HCT116 (cell line): ENCODE data around the gene CCDC74B.

Experiments used
- POLR2A ChIP-seq: IDR thresholded peaks from 2 replicates; pipeline ENCODE4 v1.7.0; 2011; ENCODE audit warnings: borderline replicate concordance; ENCODE audit not compliant: insufficient read depth, insufficient read length; ENCODE audit errors: extremely low read depth
- SIN3A ChIP-seq: IDR thresholded peaks from 2 replicates; pipeline ENCODE4 v1.6.1; 2012; ENCODE audit warnings: low read depth
- YY1 ChIP-seq: IDR thresholded peaks from 2 replicates; pipeline ENCODE4 v1.6.1; 2011; ENCODE audit warnings: low read length, low read depth, moderate library complexity, mild to moderate bottlenecking; ENCODE audit not compliant: insufficient replicate concordance; ENCODE audit errors: extremely low read depth
- TF ChIP-seq, protein P1 (sequence below): IDR thresholded peaks from 2 replicates; pipeline ENCODE4 v1.6.1; 2011; ENCODE audit warnings: mild to moderate bottlenecking, low read length, moderate library complexity; ENCODE audit not compliant: insufficient replicate concordance; ENCODE audit errors: extremely low read depth

DNA sequence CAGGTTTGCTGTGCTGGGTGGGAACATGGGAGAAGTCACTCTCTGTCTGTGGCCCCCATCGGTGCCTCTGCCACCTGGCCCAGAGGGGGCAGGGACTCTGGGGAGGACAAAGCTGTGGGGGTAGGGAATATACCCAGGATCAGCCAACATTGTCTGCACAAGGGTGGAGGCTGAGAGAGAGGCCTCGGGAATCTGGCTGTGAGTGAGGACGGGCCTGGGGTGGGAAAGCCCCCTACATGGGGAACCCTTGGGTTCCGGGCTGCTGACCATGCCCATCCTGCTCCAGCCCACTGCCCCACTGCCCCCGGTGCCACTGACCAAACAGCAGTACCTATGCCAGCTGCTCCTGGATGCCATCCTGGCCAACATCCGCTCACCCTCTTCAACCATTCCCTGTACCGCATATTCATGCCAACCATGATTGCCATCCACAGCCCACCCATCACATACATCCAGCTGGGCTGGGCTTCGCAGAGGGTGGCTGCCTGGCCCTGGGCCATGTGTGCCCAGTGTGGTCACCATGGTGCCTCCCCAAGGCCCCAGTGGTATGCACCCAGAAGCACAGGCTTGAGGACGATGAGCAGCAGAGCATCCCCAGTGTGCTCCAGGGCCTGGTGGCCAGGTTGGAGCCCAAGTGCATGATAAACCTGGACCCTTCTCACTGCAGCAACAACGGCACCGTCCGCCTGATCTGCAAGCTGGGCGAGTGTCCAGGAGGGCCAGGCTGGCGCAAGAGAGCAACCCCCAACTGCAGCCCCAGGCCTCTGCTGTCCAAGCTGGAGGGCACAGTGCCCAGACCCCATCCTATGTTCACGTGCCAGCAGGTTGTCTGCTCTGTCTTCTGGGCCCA is 9.0 kb downstream of the CCDC74B start:
- TF ChIP-seq SIN3A (no peak), YY1 (no peak), POLR2A (no peak)
- TF ChIP-seq, protein P1, sequence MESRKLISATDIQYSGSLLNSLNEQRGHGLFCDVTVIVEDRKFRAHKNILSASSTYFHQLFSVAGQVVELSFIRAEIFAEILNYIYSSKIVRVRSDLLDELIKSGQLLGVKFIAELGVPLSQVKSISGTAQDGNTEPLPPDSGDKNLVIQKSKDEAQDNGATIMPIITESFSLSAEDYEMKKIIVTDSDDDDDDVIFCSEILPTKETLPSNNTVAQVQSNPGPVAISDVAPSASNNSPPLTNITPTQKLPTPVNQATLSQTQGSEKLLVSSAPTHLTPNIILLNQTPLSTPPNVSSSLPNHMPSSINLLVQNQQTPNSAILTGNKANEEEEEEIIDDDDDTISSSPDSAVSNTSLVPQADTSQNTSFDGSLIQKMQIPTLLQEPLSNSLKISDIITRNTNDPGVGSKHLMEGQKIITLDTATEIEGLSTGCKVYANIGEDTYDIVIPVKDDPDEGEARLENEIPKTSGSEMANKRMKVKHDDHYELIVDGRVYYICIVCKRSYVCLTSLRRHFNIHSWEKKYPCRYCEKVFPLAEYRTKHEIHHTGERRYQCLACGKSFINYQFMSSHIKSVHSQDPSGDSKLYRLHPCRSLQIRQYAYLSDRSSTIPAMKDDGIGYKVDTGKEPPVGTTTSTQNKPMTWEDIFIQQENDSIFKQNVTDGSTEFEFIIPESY: no peak
